Measurements from ENCODE around the gene PPP1R1A.

PPP1R1A gene

DNA sequence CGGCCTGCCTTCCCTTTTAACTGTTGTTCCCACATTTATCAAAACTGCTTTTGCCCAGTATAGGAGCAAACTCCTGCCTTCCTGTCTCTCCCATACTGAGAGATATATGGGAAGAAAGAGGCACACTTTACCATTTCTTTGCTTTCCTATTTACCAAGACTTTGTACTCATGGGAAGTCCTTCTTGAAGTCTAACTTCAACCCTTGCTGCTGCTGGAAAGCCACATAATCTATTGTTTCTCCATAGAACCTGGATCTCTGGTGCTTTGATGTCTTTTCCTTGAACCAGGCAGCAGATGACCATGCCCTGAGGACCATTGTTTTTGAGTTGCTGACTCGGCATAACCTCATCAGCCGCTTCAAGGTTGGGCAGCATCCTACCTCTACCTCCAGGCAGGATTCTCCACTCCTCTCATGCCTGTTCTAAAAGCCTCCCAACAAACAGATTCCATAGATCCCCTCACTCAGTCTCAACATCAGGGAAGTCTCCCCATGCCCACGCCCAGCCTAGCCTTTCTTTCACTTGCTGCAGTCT lies 18.4 kb downstream of the PPP1R1A start:
- DNase-seq = no peak

DNA sequence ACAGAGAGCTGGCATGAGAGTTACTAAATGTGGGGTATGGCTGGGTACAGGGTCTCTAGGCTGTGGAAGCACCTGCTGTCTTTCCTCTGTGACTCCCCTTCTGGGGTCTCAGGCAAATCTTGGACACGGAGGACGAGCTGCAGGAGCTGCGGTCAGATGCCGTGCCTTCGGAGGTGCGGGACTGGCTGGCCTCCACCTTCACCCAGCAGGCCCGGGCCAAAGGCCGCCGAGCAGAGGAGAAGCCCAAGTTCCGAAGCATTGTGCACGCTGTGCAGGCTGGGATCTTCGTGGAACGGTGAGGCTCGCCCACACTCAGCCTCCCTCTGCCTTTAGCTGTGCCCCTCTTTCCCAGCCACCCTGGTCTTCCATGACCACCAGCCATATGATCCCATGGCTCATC lies 19.4 kb downstream of the PPP1R1A start:
- DNase-seq = no peak

DNA sequence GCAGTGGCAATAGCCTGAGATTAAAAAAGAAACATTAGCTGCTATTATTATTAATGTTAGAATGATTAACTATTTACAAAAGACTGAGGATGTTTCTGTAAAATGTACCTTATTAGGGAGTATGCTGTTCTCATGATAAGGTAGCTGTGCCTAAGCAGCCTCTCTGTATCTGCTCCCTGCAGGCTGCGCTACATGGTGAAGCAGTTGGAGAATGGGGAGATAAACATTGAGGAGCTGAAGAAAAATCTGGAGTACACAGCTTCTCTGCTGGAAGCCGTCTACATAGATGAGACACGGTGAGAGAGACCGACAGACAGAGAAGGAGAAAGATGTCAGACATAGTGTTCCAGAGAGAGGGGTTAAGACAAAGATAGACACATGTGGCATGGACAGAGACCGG lies 21.7 kb downstream of the PPP1R1A start:
- no peak for DNase-seq

DNA sequence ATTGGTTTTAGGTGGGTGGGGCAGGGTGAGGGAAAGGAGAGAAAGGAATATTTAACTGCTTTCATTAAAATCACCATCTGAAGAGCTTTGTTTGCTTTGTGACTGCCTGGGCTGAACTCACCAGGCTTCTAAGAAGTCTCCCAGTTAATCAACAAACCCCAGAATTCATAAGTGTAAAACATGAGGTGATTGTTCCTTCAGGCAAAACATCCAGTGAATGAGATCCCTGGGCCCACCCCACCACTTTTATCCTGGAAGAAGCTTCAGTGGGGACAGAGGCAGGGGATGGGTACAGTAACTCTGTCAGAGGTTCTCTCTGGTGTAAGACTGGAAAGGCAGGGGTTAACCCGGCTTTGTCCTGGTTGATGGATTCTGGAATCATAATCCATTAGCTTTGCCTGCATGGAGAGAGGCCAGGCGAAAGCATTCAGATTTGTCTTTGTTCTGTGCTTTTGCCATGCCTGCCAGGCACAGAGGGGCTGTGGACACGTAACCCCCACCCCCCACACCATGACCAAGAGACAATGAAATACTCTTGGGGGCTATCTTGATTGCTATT lies 22.4 kb downstream of the PPP1R1A start:
- DNase-seq = no peak

DNA sequence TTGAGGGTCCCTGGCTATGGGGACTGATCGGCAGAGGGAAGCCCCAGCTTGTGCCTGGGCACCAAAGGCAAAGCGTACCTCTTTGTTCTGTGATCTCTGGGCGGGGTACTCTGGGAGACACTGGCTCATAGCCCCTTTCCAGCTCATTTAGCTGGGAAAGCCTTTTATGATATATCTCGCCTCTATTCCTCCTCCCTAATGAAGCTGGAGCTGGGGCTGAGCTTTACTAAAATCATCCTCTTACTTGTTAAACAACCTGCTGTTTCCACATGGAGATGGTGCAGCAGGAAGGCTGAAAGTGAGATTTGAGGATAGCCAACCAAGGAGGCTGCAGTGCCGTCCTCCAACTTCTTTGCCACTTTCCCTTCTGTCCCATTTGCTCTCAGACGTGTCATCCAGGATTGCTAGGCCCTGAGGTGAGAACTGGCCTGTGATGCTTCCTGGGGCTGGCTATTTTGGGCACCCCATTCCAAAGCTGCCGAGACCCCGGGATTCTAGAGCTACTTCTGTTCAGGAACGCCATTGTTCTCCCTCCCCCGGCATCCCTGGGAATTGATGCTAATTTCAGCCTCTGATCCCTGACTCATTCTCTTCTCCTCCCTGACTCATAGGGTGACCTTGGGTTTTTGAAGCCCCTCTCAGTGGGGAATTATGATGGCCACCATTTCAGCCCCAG lies 23.0 kb downstream of the PPP1R1A start:
- no peak for DNase-seq

DNA sequence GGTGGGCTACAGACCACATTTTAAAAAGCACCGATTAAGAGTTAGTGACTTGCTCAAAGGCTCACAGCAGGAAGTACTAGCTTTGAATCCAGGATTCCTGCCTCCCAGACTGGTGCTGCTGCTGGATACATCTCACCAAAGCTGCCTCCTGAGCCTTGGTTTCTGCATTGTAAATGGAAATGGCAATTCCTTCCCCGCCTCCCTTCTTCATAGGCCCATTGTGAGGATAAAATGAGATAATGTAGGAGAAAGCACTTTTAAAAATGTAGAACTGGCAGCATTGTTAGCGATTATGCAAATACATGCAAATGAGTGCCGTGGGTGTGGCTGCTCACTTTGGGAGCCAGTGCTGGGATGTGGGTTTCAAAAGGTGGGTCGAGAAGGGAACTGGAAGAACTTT lies 23.7 kb downstream of the PPP1R1A start:
- no peak for DNase-seq

DNA sequence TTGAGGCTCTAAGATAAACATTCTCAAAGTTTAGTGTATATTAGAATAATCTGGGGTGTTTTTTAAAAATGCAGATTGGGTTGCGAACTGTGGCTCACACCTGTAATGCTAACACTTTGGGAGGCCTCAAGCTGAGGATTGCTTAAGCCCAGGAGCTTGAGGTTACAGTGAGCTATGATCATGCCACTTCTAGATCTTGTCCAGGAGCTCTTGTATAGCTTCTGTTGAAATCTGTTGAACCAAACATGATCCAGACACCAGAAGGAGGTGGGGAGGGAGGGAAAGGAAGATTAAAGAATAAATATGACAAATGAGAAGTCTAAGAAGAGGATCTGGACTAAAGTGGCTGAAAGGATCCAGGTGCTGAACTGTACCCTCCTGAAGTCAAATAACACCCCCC lies 24.7 kb downstream of the PPP1R1A start:
- DNase-seq = no peak

DNA sequence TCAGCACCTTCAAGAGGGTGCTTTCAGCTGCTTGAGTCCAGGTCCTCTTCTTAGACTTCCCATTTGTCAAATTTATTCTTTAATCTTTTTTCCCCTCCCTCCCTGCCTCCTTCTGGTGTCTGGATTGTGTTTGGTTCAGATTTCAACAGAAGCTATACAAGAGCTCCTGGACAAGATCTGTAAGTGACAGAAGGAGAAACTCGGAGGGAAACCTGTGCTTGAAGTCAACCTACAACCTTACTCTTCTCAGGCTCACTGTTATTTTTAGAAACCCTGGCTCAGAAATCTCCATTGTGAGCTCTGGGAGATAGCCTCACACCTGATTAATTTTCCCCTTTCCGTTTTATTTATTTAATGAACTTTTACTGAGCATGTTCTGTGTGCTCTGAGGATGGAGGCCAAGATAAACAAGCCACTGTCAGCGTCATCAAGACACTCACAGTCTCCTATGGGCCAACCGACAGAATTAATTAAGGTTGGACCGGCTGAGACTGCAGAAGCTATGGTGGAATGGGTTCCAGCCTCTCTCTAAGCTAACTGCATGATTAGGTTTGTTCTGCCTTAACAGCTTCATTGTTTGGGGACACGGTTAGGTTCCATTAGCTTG lies 25.6 kb downstream of the PPP1R1A start:
- peak in 1 of 2 experiments; percentile 35 for DNase-seq

DNA sequence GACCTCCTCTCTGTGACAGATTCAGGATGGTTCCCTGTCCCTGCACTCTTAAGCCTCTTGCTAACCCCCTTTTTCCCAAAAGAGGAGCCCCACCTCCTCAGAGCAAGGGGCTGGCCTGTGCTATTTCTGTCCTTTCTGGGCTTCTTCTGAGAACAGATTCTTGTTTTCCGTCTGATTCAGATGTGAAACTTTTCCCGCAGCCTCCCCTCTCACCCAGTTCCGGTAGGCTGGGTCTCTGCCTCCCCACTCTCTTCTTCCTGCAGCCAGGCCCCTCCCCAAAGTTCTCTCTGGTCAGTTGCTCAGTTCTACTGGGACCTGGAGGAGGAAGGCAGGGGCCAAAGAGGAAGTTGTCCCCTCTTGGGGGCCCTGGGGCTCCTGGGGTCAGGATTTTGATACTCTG lies 27.3 kb downstream of the PPP1R1A start:
- no peak for DNase-seq

DNA sequence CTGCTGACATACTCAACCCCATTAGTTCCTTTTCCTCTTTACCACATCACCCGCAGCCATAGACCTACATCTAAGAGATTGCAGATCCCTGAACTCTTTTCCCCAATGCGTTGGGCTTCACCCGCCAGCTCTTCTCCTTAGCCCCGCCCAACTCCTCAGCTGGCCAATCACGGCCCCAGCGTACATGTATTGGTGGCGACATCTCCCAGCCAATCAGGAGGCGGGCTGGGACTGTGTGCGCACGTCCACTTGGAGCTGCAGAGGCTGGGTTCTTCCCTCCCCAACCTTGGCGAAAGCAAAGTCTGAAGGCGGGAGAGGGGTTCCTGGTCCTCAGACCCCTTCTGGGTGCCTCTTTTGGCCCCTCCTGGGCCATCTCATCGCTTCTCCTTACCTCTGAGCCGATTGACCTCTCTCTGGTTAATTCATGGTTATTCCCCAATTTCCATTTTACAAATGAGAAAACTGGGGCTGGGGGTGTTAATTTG lies 28.0 kb downstream of the PPP1R1A start:
- DNase-seq = peak; percentile 5 to 69

DNA sequence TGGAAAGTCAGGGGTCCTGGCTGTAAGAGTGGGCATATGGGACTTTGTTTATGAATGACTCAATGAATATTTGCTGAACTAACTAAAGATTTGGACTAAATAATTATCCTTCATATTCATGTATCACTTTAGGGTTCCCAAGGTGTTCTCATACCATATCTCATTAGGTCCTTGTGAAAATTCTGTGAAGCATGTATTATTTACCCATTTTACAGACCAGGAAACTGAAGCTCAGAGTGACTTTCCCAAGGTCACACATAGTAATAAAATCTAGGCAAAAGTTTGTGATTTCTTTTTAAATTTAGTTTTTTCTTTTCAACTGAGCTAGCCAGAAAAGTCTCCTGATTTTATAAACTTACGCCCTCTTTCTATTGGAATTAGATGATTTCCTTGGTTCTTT lies 29.7 kb downstream of the PPP1R1A start:
- no peak for DNase-seq

DNA sequence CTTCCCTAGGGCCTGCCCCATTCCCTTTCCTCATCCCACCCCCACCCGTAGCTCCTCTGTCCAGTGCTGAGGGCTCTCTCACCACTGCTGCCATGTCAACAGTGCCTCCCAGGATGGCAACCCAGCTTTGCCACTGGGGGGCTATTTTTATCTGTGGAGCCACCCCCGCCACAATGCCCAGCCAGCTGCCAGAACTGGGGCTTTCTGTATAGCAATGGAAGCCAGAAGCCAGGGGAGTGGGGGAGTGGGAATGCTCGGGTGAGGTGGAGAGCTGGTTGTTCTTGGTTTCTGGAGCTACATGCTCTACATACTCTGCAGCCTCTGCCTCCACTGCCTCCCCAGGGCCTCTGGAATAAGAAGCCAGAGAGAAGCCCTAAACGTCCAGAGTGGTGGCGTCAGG lies 30.1 kb downstream of the PPP1R1A start:
- no peak for DNase-seq

DNA sequence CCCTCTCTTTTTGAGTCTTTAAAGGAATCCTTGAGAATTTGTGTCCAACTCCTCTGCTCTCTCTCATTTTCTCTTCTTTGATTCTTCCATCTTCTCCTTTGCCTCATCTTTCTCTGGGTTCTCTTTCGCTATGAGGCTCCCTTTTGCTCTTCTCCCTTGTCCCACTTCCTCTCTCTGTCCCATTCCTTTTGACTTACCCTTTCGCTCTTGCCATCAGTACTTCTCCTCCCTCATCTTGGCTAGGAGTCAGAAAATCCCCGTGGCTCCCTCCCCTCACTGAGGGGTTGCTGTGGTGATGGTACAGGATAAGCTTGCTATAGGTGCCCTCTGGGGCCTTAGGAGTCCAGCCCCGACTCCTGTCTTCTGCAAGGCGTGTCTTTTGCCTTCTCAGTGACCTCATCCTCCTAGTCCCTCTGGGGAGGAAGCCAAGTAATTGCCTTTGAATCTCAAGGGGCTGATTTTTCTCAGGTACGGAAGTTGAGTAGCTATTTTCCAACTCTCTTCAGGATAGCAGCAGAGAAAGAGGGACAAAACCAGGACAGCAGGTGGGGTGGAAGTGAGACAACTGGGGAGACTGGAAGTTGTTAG lies 32.7 kb downstream of the PPP1R1A start:
- DNase-seq = no peak

DNA sequence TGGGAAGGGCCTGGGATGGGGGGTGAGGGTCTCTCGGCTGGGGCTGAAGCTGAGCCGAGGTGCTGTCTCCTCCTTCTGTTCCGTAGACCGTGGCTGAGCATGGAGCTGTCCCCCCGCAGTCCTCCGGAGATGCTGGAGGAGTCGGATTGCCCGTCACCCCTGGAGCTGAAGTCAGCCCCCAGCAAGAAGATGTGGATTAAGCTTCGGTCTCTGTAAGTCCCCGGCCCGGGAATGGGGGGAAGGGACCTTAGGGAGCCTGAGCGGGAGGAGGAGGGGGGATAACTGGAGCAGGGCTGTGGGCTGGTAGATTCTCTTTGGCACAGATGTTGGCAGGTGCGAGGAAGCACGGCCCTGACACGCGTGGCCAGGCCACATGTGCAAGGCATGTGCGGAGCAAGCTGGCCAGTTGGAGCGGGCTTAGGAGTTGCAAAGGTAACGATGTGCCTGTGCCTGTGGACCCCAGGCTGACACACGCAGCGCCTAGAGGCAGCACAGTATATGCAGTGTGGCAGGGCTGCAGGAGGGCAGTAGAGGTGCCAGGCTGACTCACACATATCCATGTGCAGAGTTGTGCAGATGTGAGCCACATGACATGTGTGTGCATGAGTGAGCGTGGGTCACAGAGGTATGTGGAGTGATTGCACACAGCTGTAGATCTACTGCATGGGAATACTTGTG lies 38.5 kb downstream of the PPP1R1A start:
- peak; percentile 35 to 46 for DNase-seq

DNA sequence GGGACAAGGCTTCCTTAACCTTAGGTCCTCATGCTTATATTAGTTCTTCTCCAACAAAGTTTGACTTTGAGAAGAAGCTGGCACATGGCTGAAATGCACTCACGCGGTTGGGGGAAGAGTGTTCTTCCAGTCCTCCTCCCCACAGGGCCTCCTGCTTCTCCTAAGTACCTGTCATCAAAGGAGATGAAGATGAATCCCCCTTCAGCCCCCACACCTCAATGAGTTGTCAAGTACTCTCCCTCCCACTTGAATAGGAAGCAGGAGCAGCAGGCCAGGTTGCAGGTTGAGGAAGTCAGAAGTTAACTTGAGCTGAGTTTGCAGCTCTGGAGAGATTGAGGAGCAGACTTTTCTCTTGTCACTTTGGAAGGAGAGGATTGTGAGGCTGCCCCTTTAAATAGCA lies 41.9 kb downstream of the PPP1R1A start:
- DNase-seq = no peak

DNA sequence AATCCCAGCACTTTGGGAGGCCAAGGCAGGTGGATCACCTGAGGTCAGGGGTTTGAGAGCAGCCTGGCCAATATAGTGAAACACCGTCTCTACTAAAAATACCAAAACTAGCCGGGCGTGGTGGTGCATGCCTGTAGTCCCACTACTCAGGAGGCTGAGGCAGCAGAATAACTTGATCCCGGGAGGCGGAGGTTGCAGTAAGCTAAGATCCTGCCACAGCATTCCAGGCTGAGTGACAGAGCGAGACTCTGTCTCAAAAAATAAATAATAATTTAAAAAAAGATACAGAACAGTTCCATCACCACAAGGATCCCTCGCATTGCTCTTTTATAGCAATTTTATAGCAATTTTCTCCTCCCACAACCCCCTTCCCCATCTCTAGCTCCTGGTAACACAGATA lies 43.7 kb downstream of the PPP1R1A start:
- no peak for DNase-seq

DNA sequence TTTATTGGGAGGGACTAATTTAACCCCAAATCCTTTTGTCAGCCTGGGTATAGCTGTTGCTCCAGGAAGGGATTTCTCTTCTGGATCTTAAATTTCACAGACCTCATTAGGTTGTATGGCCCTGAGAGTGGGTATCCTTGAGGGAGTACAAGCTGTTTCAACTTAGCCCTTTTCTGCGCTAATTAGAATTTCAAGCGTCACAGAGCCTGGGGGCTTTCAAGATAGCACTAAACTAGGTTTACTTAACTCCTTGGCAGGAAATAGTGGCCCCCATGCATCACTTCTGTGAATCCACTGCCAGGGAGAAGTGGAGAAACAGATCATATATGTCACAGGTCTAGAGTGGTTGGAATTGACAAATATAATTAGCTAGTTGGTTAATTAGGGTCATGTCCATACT lies 44.9 kb downstream of the PPP1R1A start:
- peak; percentile 14 to 56 for DNase-seq

DNA sequence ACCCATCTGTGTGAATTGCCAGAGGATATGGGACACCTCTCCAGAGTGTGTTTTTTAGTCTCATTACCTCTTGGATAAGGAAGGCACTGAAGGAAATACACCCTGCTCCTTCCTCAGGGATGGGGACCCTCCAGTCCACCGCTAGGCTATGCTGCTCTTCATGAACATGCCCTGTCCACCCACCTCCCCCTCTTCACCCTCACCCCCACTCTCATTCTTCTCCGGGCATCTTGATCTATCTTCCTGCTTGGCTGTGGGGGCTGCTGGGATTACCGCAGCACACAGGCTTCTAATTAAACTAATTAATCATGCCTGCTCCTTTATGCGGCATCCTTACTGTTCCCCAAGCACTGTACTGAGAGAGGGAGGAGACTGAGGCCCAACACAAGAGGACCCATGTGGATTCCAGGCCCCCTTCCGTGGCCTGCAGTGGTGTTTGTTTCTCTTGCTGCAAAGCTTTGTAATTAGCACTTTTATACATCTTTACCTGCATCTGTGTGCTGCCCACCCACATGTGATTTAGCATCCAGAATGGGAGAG lies 46.6 kb downstream of the PPP1R1A start:
- no peak for DNase-seq

DNA sequence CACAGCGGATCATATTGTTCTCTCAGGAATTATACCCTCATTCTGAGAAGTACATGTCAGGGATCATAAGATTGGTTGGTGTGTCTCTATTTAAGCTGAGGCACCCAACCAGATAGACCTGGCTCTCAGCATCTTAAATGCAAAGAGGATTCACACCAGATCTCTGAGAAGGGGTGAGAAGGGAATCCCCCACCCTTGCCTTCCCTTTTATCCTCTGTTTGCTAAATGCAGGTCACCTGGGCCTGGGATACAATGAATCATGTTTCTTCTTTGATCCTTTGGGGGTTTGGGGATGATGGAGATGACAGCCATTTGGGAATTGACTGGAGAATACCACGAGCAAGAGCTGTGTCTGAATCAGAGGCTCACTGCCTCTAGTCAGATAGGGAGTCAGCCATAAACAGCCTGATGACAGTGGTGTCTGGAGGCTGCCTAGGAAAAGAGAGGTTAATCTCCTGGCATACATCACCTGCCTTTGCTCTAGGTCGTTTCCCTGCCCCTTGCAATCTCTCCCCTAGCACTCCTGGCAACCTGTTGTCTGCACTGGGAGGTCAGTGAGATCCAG lies 50.2 kb downstream of the PPP1R1A start:
- no peak for DNase-seq

DNA sequence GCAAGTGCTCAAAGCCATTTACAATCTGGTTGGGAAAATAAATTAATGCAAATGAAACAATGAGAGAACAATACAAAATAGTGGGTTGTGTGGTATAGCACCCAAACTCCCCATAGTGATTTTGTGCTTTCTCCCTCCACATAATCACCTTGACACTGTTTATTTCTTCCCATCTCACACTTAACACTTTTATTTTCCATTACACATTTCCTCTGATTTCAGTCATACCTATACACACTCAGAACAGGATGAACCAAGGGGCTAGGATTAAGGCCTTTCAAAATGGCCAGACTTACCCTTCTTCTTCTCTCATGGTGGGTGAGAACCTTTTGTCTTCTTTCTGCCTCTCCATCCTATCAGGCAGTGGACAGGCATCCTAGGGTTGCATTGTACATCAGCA lies 53.0 kb downstream of the PPP1R1A start:
- no peak for DNase-seq

DNA sequence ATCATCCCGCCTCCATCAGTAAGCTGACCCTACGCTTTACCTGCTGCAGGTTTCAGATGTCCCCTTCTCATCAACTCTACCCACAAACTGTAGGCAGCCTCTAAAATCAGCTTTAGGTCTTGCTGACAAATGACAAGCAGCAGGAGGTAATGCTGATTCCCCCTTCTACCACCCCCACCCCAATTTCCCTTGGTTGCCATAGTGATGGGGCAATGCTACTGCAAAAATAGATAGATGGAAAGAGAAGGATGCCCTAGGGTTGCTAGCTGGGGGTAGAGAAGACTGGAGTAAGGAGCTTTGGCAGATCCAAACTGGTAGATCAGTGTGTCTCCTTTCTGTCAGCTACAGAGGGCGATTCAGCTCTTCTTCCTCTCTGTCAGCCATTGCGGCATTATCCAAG lies 58.9 kb downstream of the PPP1R1A start:
- DNase-seq = no peak

Data from NCI-H524 (cell line).